ENCODE data around the gene MAIP1. TPM values are rescaled to one million over a fixed set of nuclear protein-coding genes. Genes with fewer than 3 reads are reported as not detected.
"Not testable (repeated sequence)": the region's sequence is repeated elsewhere in the genome, so short reads cannot be mapped to it uniquely, and the experiment has no call there.

The MAIP1 gene
- polyA plus RNA-seq, 1 experiment, result 19.5 TPM

DNA sequence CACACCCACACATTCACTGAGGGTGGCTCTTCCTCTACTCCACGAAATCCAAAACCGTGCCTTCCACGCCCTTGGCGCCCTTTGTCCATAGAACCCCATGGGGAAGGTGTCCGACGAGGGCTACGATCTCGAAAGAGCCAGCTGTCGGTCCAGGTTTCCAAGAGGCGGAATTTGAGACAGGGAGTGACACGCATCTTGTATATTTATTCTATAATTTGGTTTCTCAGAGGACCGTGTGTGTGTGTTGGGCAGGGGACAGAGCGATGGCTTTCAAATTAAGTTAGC, 43.6 kb upstream of the MAIP1 start:
- no peaks in the 10 kb centered on the region for H3K27me3 ChIP-seq (ENCODE audit: control insufficient read depth, insufficient read depth, low read length)
- ChIA-PET CTCF (no interaction called here), POLR2A (no interaction called here)
- peak overlapping the region; percentile 92 for H3K27ac ChIP-seq (ENCODE audit: low read depth, low read length)
- peak overlapping the region; percentile 74 for H3K4me3 ChIP-seq (ENCODE audit: low read depth, low read length)
- TF ChIP-seq, protein P1, sequence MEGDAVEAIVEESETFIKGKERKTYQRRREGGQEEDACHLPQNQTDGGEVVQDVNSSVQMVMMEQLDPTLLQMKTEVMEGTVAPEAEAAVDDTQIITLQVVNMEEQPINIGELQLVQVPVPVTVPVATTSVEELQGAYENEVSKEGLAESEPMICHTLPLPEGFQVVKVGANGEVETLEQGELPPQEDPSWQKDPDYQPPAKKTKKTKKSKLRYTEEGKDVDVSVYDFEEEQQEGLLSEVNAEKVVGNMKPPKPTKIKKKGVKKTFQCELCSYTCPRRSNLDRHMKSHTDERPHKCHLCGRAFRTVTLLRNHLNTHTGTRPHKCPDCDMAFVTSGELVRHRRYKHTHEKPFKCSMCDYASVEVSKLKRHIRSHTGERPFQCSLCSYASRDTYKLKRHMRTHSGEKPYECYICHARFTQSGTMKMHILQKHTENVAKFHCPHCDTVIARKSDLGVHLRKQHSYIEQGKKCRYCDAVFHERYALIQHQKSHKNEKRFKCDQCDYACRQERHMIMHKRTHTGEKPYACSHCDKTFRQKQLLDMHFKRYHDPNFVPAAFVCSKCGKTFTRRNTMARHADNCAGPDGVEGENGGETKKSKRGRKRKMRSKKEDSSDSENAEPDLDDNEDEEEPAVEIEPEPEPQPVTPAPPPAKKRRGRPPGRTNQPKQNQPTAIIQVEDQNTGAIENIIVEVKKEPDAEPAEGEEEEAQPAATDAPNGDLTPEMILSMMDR (IDR thresholded peaks at IDR 0.05; ENCODE audit: low read depth, low read length), result no peak
- H3K9me3 ChIP-seq (ENCODE audit: control insufficient read depth, insufficient read depth, low read length), result peaks cover 3% of the 10 kb centered on the region
- DNase-seq (ENCODE audit: low read depth, low spot score), result no peak

DNA sequence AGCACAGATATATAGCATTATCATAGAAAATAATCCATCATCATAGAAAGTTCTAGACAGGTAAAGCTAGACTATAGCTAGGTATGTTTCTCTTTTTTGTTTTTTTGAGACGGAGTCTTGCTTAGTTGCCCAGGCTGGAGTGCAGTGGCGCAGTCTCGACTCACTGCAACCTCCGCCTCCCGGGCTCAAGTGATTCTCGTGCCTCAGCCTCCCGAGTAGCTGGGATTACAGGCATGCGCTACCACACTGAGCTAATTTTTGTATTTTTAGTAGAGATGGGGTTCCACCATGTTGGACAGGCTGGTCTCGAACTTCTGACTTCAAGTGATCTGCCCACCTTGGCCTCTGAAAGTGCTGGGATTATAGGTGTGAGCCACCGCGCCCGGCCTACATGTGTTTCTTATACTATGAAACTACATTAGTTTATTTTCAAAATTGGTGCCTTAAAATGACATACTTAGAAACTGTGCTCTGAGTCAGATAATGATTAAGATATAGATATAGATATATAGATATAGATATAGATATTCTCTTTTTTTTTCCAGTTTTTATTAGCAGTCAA, 42.7 kb upstream of the MAIP1 start:
- H3K27ac ChIP-seq (ENCODE audit: low read depth, low read length); H3K27me3 ChIP-seq (ENCODE audit: control insufficient read depth, insufficient read depth, low read length); DNase-seq (ENCODE audit: low read depth, low spot score); H3K9me3 ChIP-seq (ENCODE audit: control insufficient read depth, insufficient read depth, low read length); POLR2A ChIA-PET: not testable (repeated sequence)
- CTCF ChIA-PET, result interaction anchor here (0.7 kb wide), 1 partner anchor 24 kb away, joined by 3 read pairs; no protein-coding TSS in a partner anchor
- peak overlapping the region; percentile 74 for H3K4me3 ChIP-seq (ENCODE audit: low read depth, low read length)

GRCh38 chr2:199914372-199914958, 40.9 kb upstream of the MAIP1 start:
- Histone ChIP-seq H3K27me3 (ENCODE audit: control insufficient read depth, insufficient read depth, low read length) (no peaks in the 10 kb centered on the region), H3K9me3 (ENCODE audit: control insufficient read depth, insufficient read depth, low read length) (peaks cover 6% of the 10 kb centered on the region), H3K27ac (ENCODE audit: low read depth, low read length) (no peak overlapping the region), H3K4me3 (ENCODE audit: low read depth, low read length) (no peak overlapping the region)
- POLR2A ChIA-PET, result no interaction called here
- TF ChIP-seq, protein P1 (IDR thresholded peaks at IDR 0.05; ENCODE audit: low read depth, low read length), result no peak
- no peak for DNase-seq (ENCODE audit: low read depth, low spot score)
- CTCF ChIA-PET, result no interaction called here

DNA sequence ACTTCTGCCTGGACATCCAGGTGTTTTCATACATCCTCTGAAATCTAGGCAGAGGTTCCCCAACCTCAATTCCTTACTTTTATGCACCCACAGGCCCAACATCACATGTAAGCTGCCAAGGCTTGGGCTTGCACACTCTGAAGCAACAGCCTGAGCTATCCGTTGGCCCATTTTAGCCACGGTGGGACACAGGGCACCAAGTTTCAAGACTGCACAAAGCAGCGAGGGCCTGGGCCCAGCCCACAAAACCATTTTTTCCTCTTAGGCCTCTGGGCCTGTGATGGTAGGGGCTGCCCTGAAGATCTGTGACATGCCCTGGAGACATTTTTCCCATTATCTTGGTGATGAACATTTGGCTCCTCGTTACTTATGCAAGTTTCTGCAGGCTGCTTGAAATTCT, 38.4 kb upstream of the MAIP1 start:
- no peak overlapping the region for H3K27ac ChIP-seq (ENCODE audit: low read depth, low read length)
- ChIA-PET CTCF (no interaction called here), POLR2A (no interaction called here)
- TF ChIP-seq, protein P1 (IDR thresholded peaks at IDR 0.05; ENCODE audit: low read depth, low read length), result no peak
- no peaks in the 10 kb centered on the region for H3K27me3 ChIP-seq (ENCODE audit: control insufficient read depth, insufficient read depth, low read length)
- no peak for DNase-seq (ENCODE audit: low read depth, low spot score)
- peaks cover 6% of the 10 kb centered on the region for H3K9me3 ChIP-seq (ENCODE audit: control insufficient read depth, insufficient read depth, low read length)
- H3K4me3 ChIP-seq (ENCODE audit: low read depth, low read length), result no peak overlapping the region

DNA sequence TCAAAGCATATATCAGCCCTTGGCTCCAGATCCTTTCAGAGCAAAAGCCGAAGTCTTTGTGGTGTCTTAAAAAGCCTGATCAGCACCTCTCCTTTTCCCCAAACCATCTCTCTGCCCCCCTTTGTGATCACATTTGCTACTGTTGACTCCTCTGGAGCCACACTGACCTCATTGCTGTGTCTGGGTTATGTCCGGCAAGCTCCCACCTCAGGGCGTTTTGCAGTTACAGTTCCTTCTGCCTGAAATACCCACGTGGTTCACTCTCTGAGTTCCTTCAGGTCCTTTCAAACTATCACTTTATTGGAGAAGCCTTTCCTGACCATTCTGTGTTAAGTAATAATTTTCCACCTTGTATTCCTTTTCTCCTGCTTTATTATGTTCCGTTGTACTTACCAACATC, 32.5 kb upstream of the MAIP1 start:
- no peaks in the 10 kb centered on the region for H3K9me3 ChIP-seq (ENCODE audit: control insufficient read depth, insufficient read depth, low read length)
- TF ChIP-seq, protein P1 (IDR thresholded peaks at IDR 0.05; ENCODE audit: low read depth, low read length), result no peak
- DNase-seq (ENCODE audit: low read depth, low spot score), result no peak
- no peak overlapping the region for H3K27ac ChIP-seq (ENCODE audit: low read depth, low read length)
- ChIA-PET CTCF (no interaction called here), POLR2A (no interaction called here)
- H3K27me3 ChIP-seq (ENCODE audit: control insufficient read depth, insufficient read depth, low read length), result no peaks in the 10 kb centered on the region
- H3K4me3 ChIP-seq (ENCODE audit: low read depth, low read length), result no peak overlapping the region
